HAP-1 (cell line): ENCODE data around the gene KRT33B.
"Not testable (repeated sequence)": the region's sequence is repeated elsewhere in the genome, so short reads cannot be mapped to it uniquely, and the experiment has no call there.

Source experiments
- DNase-seq, 2 experiments: peaks; one replicate each; pipeline ENCODE4 v3.0.0-alpha.2; 2016 to 2020; ENCODE audit warnings: low spot score in 2 of 2
- H3K27me3 ChIP-seq: fragments of 250-450 bp; sonication (Bioruptor Pico); 2 replicates; pipeline ENCODE4 v1.5.1; 2020; ENCODE audit warnings: low read depth, mild to moderate bottlenecking, moderate library complexity
- H3K36me3 ChIP-seq: fragments of 250-450 bp; sonication (Bioruptor Pico); replicated peaks from 2 replicates; pipeline ENCODE4 v1.5.1; 2020; ENCODE audit warnings: mild to moderate bottlenecking
- H3K4me1 ChIP-seq: fragments of 250-450 bp; sonication (Bioruptor Pico); 2 replicates; pipeline ENCODE4 v1.5.1; 2020; ENCODE audit warnings: mild to moderate bottlenecking
- H3K4me3 ChIP-seq: fragments of 250-450 bp; sonication (Bioruptor Pico); 2 replicates; pipeline ENCODE4 v1.5.1; 2020; ENCODE audit warnings: mild to moderate bottlenecking, moderate library complexity
- H3K9me3 ChIP-seq: fragments of 250-450 bp; sonication (Bioruptor Pico); 2 replicates; pipeline ENCODE4 v1.5.1; 2020; ENCODE audit warnings: mild to moderate bottlenecking, moderate library complexity
- in situ Hi-C: fragments of 300-500 bp; cut with MboI; formaldehyde crosslinking; loops from 3 replicates; pipeline ENCODE4 v1.14.3; 2020; ENCODE audit warnings: low sequenced_read_pairs, inconsistent platforms, mixed read lengths

KRT33B gene

GRCh38 chr17:41383690-41384089, 14.1 kb upstream of the KRT33B start:
- H3K27me3 ChIP-seq, result no peaks in the 10 kb centered on the region; the same call in 1 of the 2 replicates
- H3K9me3 ChIP-seq, result no peaks in the 10 kb centered on the region
- H3K4me1 ChIP-seq, result no peaks in the 10 kb centered on the region
- no peak overlapping the region for H3K4me3 ChIP-seq
- no peaks in the 10 kb centered on the region for H3K36me3 ChIP-seq
- in situ Hi-C loops, result no loop called here
- no peak for DNase-seq

- DNase-seq, result no peak
- no peaks in the 10 kb centered on the region for H3K36me3 ChIP-seq
- H3K27me3 ChIP-seq, result no peaks in the 10 kb centered on the region; the same call in 1 of the 2 replicates
- no peaks in the 10 kb centered on the region for H3K4me1 ChIP-seq
- no peak overlapping the region for H3K4me3 ChIP-seq
- in situ Hi-C loops, result no loop called here
- no peaks in the 10 kb centered on the region for H3K9me3 ChIP-seq
These were observed 12.8 kb upstream of the KRT33B start for GRCh38 chr17:41382394-41382793.

- in situ Hi-C loops, H3K4me1 ChIP-seq, H3K4me3 ChIP-seq, H3K27me3 ChIP-seq, DNase-seq, H3K9me3 ChIP-seq, H3K36me3 ChIP-seq: not testable (repeated sequence)
These were observed 12.3 kb upstream of the KRT33B start, which contains the start of gene KRT34 for GRCh38 chr17:41381943-41382342. KRT34 (minus strand) TSS chr17:41382306; CDS start chr17:41382246, 60 bp downstream.

GRCh38 chr17:41380091-41380490, 10.5 kb upstream of the KRT33B start:
- H3K4me1 ChIP-seq, in situ Hi-C loops, H3K4me3 ChIP-seq, DNase-seq, H3K9me3 ChIP-seq, H3K27me3 ChIP-seq, H3K36me3 ChIP-seq: not testable (repeated sequence)

- in situ Hi-C loops, result no loop called here
- Histone ChIP-seq H3K36me3 (no peaks in the 10 kb centered on the region), H3K9me3 (no peaks in the 10 kb centered on the region), H3K4me1 (no peaks in the 10 kb centered on the region), H3K4me3 (no peak overlapping the region), H3K27me3 (no peaks in the 10 kb centered on the region)
- no peak for DNase-seq
These were observed 7.9 kb upstream of the KRT33B start for GRCh38 chr17:41377546-41377945.

- no peaks in the 10 kb centered on the region for H3K4me1 ChIP-seq
These were observed 590 bp downstream of the KRT33B start for GRCh38 chr17:41369023-41369422.

GRCh38 chr17:41367426-41368075, 2.1 kb downstream of the KRT33B start:
- Histone ChIP-seq H3K27me3 (no peaks in the 10 kb centered on the region; the same call in none of the 2 replicates), H3K36me3 (no peaks in the 10 kb centered on the region), H3K4me1 (no peaks in the 10 kb centered on the region), H3K9me3 (no peaks in the 10 kb centered on the region), H3K4me3 (no peak overlapping the region)
- in situ Hi-C loops, result no loop called here
- no peak for DNase-seq

More at GRCh38 chr17:41369023-41369422, 590 bp downstream of the KRT33B start:
- in situ Hi-C loops, result no loop called here
- Histone ChIP-seq H3K36me3 (no peaks in the 10 kb centered on the region), H3K9me3 (no peaks in the 10 kb centered on the region), H3K4me3 (no peak overlapping the region), H3K27me3 (no peaks in the 10 kb centered on the region; the same call in none of the 2 replicates)
- DNase-seq, result no peak

- DNase-seq, result no peak
- in situ Hi-C loops, result no loop called here
- Histone ChIP-seq H3K36me3 (no peaks in the 10 kb centered on the region), H3K27me3 (no peaks in the 10 kb centered on the region; the same call in 1 of the 2 replicates), H3K9me3 (no peaks in the 10 kb centered on the region), H3K4me3 (no peak overlapping the region), H3K4me1 (no peaks in the 10 kb centered on the region)
These were observed 3.5 kb downstream of the KRT33B start for GRCh38 chr17:41366070-41366469.

- DNase-seq, result no peak
- Histone ChIP-seq H3K9me3 (no peaks in the 10 kb centered on the region), H3K4me1 (no peaks in the 10 kb centered on the region), H3K4me3 (no peak overlapping the region), H3K36me3 (no peaks in the 10 kb centered on the region), H3K27me3 (no peaks in the 10 kb centered on the region; the same call in 1 of the 2 replicates)
- in situ Hi-C loops, result no loop called here
These were observed 5.7 kb downstream of the KRT33B start for GRCh38 chr17:41363881-41364280.

- Histone ChIP-seq H3K4me1 (no peaks in the 10 kb centered on the region), H3K27me3 (no peaks in the 10 kb centered on the region), H3K4me3 (no peak overlapping the region), H3K9me3 (no peaks in the 10 kb centered on the region), H3K36me3 (no peaks in the 10 kb centered on the region)
- DNase-seq, result no peak
- in situ Hi-C loops, result no loop called here
These were observed 9.2 kb downstream of the KRT33B start for GRCh38 chr17:41360296-41360995.

- no peaks in the 10 kb centered on the region for H3K9me3 ChIP-seq
- no peak overlapping the region for H3K4me3 ChIP-seq
- no peaks in the 10 kb centered on the region for H3K36me3 ChIP-seq
- in situ Hi-C loops, result no loop called here
- no peak for DNase-seq
- no peaks in the 10 kb centered on the region for H3K27me3 ChIP-seq
- H3K4me1 ChIP-seq, result no peaks in the 10 kb centered on the region
These were observed 15.1 kb downstream of the KRT33B start for GRCh38 chr17:41354536-41354935.

GRCh38 chr17:41352597-41353366, 16.8 kb downstream of the KRT33B start:
- no peaks in the 10 kb centered on the region for H3K27me3 ChIP-seq
- H3K9me3 ChIP-seq, result no peaks in the 10 kb centered on the region
- H3K4me3 ChIP-seq, result no peak overlapping the region
- H3K4me1 ChIP-seq, result no peaks in the 10 kb centered on the region
- in situ Hi-C loops, result no loop called here
- DNase-seq, result no peak
- no peaks in the 10 kb centered on the region for H3K36me3 ChIP-seq

GRCh38 chr17:41351177-41351576, 18.4 kb downstream of the KRT33B start:
- no peaks in the 10 kb centered on the region for H3K36me3 ChIP-seq
- no peaks in the 10 kb centered on the region for H3K9me3 ChIP-seq
- in situ Hi-C loops, result no loop called here
- H3K4me1 ChIP-seq, result no peaks in the 10 kb centered on the region
- H3K4me3 ChIP-seq, result no peak overlapping the region
- no peak for DNase-seq
- no peaks in the 10 kb centered on the region for H3K27me3 ChIP-seq

- H3K27me3 ChIP-seq, DNase-seq, H3K4me3 ChIP-seq, H3K4me1 ChIP-seq, H3K36me3 ChIP-seq, in situ Hi-C loops, H3K9me3 ChIP-seq: not testable (repeated sequence)
These were observed 19.2 kb downstream of the KRT33B start, which contains the start of gene KRT33A for GRCh38 chr17:41350381-41350878. KRT33A (minus strand) TSS chr17:41350828; CDS start chr17:41350767, 61 bp downstream.
